ENCODE measurements around the gene HDDC2.

GRCh38 chr6:125310994-125311649, 9.4 kb upstream of the HDDC2 start:
- TF ChIP-seq CTCF (IDR thresholded peaks at IDR 0.05) (peak in 1 of 3 donors; percentile 46), POLR2A (IDR thresholded peaks at IDR 0.05) (no peak)
